ENCODE data around the gene OMA1. TPM values are rescaled to one million over a fixed set of nuclear protein-coding genes. Genes with fewer than 3 reads are reported as not detected.

The OMA1 gene
- 10.1 to 16.3 TPM (median 13.1 TPM) in 3 replicates for polyA plus RNA-seq
- polyA plus RNA-seq (2011; ENCODE audit: low read depth), result 34.3 TPM
- 5.8 and 11.8 TPM in 2 replicates for polyA plus RNA-seq (2011; cell fraction: cytosol; rRNA removed)
- polyA plus RNA-seq (2011; cell fraction: nucleus; rRNA removed), result 17.9 and 25.5 TPM in 2 replicates
- polyA plus RNA-seq (2012; ENCODE audit: low replicate concordance), result 10.3 and 15.3 TPM in 2 replicates
- 2.5 to 12.6 TPM (median 7.6 TPM) in 3 replicates for polyA minus RNA-seq
- polyA minus RNA-seq (2011; cell fraction: cytosol; rRNA and poly(A)+ RNA removed), result 17.8 TPM
- polyA minus RNA-seq (2011; cell fraction: nucleus; rRNA and poly(A)+ RNA removed), result 7.6 and 11.2 TPM in 2 replicates

GRCh38 chr1:58546520-58547308 lies at the start of gene OMA1:
Gene OMA1 (minus strand): TSS chr1:58546726. CDS start chr1:58539294, 7,432 bp downstream.
- H2AFZ ChIP-seq (ENCODE audit: control insufficient read depth, low read length), result peak within 1 kb of the TSS; percentile 99
- H3K27ac ChIP-seq (ENCODE audit: control insufficient read depth, insufficient read depth, low read length), result peak within 1 kb of the TSS; percentile 85
- H3K4me1 ChIP-seq (ENCODE audit: control insufficient read depth, extremely low read depth, insufficient read depth, low read length), result peaks cover 9% of the 10 kb centered on the region
- H3K27me3 ChIP-seq (ENCODE audit: control insufficient read depth, extremely low read depth, insufficient read depth, low read length), result no peaks in the 10 kb centered on the region
- no peaks in the 10 kb centered on the region for H3K36me3 ChIP-seq (ENCODE audit: control insufficient read depth in 2 of 2, extremely low read depth in 1 of 2, insufficient read depth in 2 of 2, low read length in 2 of 2)
- no peaks in the 10 kb centered on the region for H4K20me1 ChIP-seq (ENCODE audit: control insufficient read depth, extremely low read depth, insufficient read depth, low read length)
- H3K9me1 ChIP-seq (ENCODE audit: control insufficient read depth, extremely low read depth, insufficient read depth, low read length), result no peaks in the 10 kb centered on the region
- peak within 1 kb of the TSS; percentile 92 for H3K4me2 ChIP-seq (ENCODE audit: control insufficient read depth, extremely low read depth, insufficient read depth, low read depth, low read length)
- H3K4me3 ChIP-seq (ENCODE audit: control insufficient read depth in 2 of 3, extremely low read depth in 1 of 3, insufficient read depth in 2 of 3, low read depth in 1 of 3, low read length in 3 of 3), result peak within 1 kb of the TSS; percentile 76 to 86 (median 84)
- peak; percentile 78 for DNase-seq (ENCODE audit: low read depth, low spot score)
- TF ChIP-seq CTCF (optimal IDR thresholded peaks at IDR 0.05 in 1 of 3, IDR thresholded peaks at IDR 0.05 in 1 of 3, conservative IDR thresholded peaks at IDR 0.05 in 1 of 3; ENCODE audit: extremely low read depth in 1 of 3, insufficient read depth in 2 of 3, low read length in 3 of 3) (peak; percentile 87 to 99 (median 88)), EZH2 (IDR thresholded peaks at IDR 0.05; ENCODE audit: low read length) (no peak)
- H3K9me3 ChIP-seq (ENCODE audit: control insufficient read depth, low read depth, low read length), result no peaks in the 10 kb centered on the region
- peak; percentile 79 for FAIRE-seq
- H3K79me2 ChIP-seq (ENCODE audit: control insufficient read depth, insufficient read depth, low read length), result no peaks in the 10 kb centered on the region
- peak within 1 kb of the TSS; percentile 88 for H3K9ac ChIP-seq (ENCODE audit: control insufficient read depth, extremely low read depth, insufficient read depth, low read length)
- dilution Hi-C loops (cut with MboI; ENCODE audit: extremely low pct_ligation_motif_present, low sequenced_read_pairs), result no loop called here

- Histone ChIP-seq H3K4me2 (ENCODE audit: control insufficient read depth, extremely low read depth, insufficient read depth, low read depth, low read length) (no peak overlapping the region), H3K9me1 (ENCODE audit: control insufficient read depth, extremely low read depth, insufficient read depth, low read length) (no peaks in the 10 kb centered on the region), H3K4me3 (ENCODE audit: control insufficient read depth in 2 of 3, extremely low read depth in 1 of 3, insufficient read depth in 2 of 3, low read depth in 1 of 3, low read length in 3 of 3) (no peak overlapping the region), H4K20me1 (ENCODE audit: control insufficient read depth, extremely low read depth, insufficient read depth, low read length) (no peaks in the 10 kb centered on the region), H3K79me2 (ENCODE audit: control insufficient read depth, insufficient read depth, low read length) (peaks cover 1% of the 10 kb centered on the region), H3K9ac (ENCODE audit: control insufficient read depth, extremely low read depth, insufficient read depth, low read length) (no peak overlapping the region), H2AFZ (ENCODE audit: control insufficient read depth, low read length) (no peak overlapping the region), H3K9me3 (ENCODE audit: control insufficient read depth, low read depth, low read length) (no peaks in the 10 kb centered on the region), H3K36me3 (ENCODE audit: control insufficient read depth in 2 of 2, extremely low read depth in 1 of 2, insufficient read depth in 2 of 2, low read length in 2 of 2) (peaks cover 2 to 8% of the 10 kb centered on the region in 2 experiments), H3K27ac (ENCODE audit: control insufficient read depth, insufficient read depth, low read length) (no peak overlapping the region), H3K27me3 (ENCODE audit: control insufficient read depth, extremely low read depth, insufficient read depth, low read length) (no peaks in the 10 kb centered on the region), H3K4me1 (ENCODE audit: control insufficient read depth, extremely low read depth, insufficient read depth, low read length) (peaks cover 25% of the 10 kb centered on the region)
- dilution Hi-C loops (cut with MboI; ENCODE audit: extremely low pct_ligation_motif_present, low sequenced_read_pairs), result no loop called here
- DNase-seq (ENCODE audit: low read depth, low spot score) (no peak), FAIRE-seq (no peak)
- TF ChIP-seq EZH2 (IDR thresholded peaks at IDR 0.05; ENCODE audit: low read length) (no peak), CTCF (optimal IDR thresholded peaks at IDR 0.05 in 1 of 3, IDR thresholded peaks at IDR 0.05 in 1 of 3, conservative IDR thresholded peaks at IDR 0.05 in 1 of 3; ENCODE audit: extremely low read depth in 1 of 3, insufficient read depth in 2 of 3, low read length in 3 of 3) (no peak)
Measured at GRCh38 chr1:58594546-58594945, 48.0 kb upstream of the OMA1 start.

All from keratinocyte (primary cell).